ENCODE data around the gene BMPR1B.
"Not testable (repeated sequence)": the region's sequence is repeated elsewhere in the genome, so short reads cannot be mapped to it uniquely, and the experiment has no call there.

Gene BMPR1B

GRCh38 chr4:95018785-95019184, 261.0 kb downstream of the BMPR1B start:
- in situ Hi-C loops (cut with MboI; ENCODE audit: low sequenced_read_pairs) = no loop called here

GRCh38 chr4:95020521-95020920, 262.8 kb downstream of the BMPR1B start:
- in situ Hi-C loops (cut with MboI; ENCODE audit: low sequenced_read_pairs) = no loop called here

GRCh38 chr4:95021099-95021498, 263.3 kb downstream of the BMPR1B start:
- in situ Hi-C loops (cut with MboI; ENCODE audit: low sequenced_read_pairs) = no loop called here

- in situ Hi-C loops (cut with MboI; ENCODE audit: low sequenced_read_pairs) = no loop called here
Measured at GRCh38 chr4:95023110-95023509, 265.4 kb downstream of the BMPR1B start.

GRCh38 chr4:95027905-95028618, 270.3 kb downstream of the BMPR1B start:
- in situ Hi-C loops (cut with MboI; ENCODE audit: low sequenced_read_pairs) = no loop called here

GRCh38 chr4:95038791-95039190, 281.0 kb downstream of the BMPR1B start:
- in situ Hi-C loops (cut with MboI; ENCODE audit: low sequenced_read_pairs) = no loop called here

- in situ Hi-C loops (cut with MboI; ENCODE audit: low sequenced_read_pairs) = no loop called here
Measured at GRCh38 chr4:95044324-95044837, 286.6 kb downstream of the BMPR1B start.

- in situ Hi-C loops (cut with MboI; ENCODE audit: low sequenced_read_pairs) = no loop called here
Measured at GRCh38 chr4:95045429-95045828, 287.7 kb downstream of the BMPR1B start.

GRCh38 chr4:95048296-95048695, 290.5 kb downstream of the BMPR1B start:
- in situ Hi-C loops (cut with MboI; ENCODE audit: low sequenced_read_pairs) = no loop called here

GRCh38 chr4:95049551-95050233, 291.9 kb downstream of the BMPR1B start:
- in situ Hi-C loops (cut with MboI; ENCODE audit: low sequenced_read_pairs) = no loop called here

GRCh38 chr4:95050980-95051701, 293.4 kb downstream of the BMPR1B start:
- in situ Hi-C loops (cut with MboI; ENCODE audit: low sequenced_read_pairs) = no loop called here

GRCh38 chr4:95051702-95052020, 293.9 kb downstream of the BMPR1B start:
- in situ Hi-C loops (cut with MboI; ENCODE audit: low sequenced_read_pairs) = no loop called here

GRCh38 chr4:95058991-95059390, 301.2 kb downstream of the BMPR1B start:
- in situ Hi-C loops (cut with MboI; ENCODE audit: low sequenced_read_pairs) = no loop called here

- in situ Hi-C loops (cut with MboI; ENCODE audit: low sequenced_read_pairs) = no loop called here
Measured at GRCh38 chr4:95059663-95060062, 301.9 kb downstream of the BMPR1B start.

GRCh38 chr4:95061220-95061619, 303.5 kb downstream of the BMPR1B start:
- in situ Hi-C loops (cut with MboI; ENCODE audit: low sequenced_read_pairs) = no loop called here

- in situ Hi-C loops (cut with MboI; ENCODE audit: low sequenced_read_pairs) = not testable (repeated sequence)
Measured at GRCh38 chr4:95061801-95062200, 304.0 kb downstream of the BMPR1B start.

- in situ Hi-C loops (cut with MboI; ENCODE audit: low sequenced_read_pairs) = no loop called here
Measured at GRCh38 chr4:95066050-95066449, 308.3 kb downstream of the BMPR1B start.

- in situ Hi-C loops (cut with MboI; ENCODE audit: low sequenced_read_pairs) = no loop called here
Measured at GRCh38 chr4:95068401-95068800, 310.6 kb downstream of the BMPR1B start.

GRCh38 chr4:95068818-95069478, 311.2 kb downstream of the BMPR1B start:
- in situ Hi-C loops (cut with MboI; ENCODE audit: low sequenced_read_pairs) = no loop called here

- in situ Hi-C loops (cut with MboI; ENCODE audit: low sequenced_read_pairs) = no loop called here
Measured at GRCh38 chr4:95071851-95072250, 314.1 kb downstream of the BMPR1B start.

- in situ Hi-C loops (cut with MboI; ENCODE audit: low sequenced_read_pairs) = no loop called here
Measured at GRCh38 chr4:95073646-95074045, 315.9 kb downstream of the BMPR1B start.

All from hTERT RPE-1 (cell line).